ENCODE results near the gene NBR1.
A peak's percentile ranks its signal among the peaks of the same experiment; 100 is the strongest.

The NBR1 gene

GRCh38 chr17:43125133-43125966, 45.7 kb upstream of the NBR1 start, which contains the start of gene BRCA1:
Gene BRCA1, minus strand, starts transcription at chr17:43125364. Its CDS starts 1,268 bp downstream, at chr17:43124096.
- POLR2A ChIA-PET = interaction anchor here (0.5 to 1.6 kb wide), 16 partner anchors 8 to 393 kb away, joined by 3 to 13 read pairs (median 4); partner anchors contain the start of genes ARL4D, BECN1, DHX8 and NBR1
- CTCF ChIA-PET = interaction anchor here (0.7 kb wide), 1 partner anchor 10 kb away, joined by 5 read pairs; no protein-coding TSS in a partner anchor
- H3K4me3 ChIP-seq (ENCODE audit: low read depth, low read length) = peak within 1 kb of the TSS; percentile 75
- H3K4me1 ChIP-seq (ENCODE audit: control insufficient read depth, insufficient read depth, low read length) = peaks cover 4% of the 10 kb centered on the region; the same call in 1 of the 2 replicates
- H3K9me3 ChIP-seq (ENCODE audit: control insufficient read depth, insufficient read depth, low read depth, low read length) = no peaks in the 10 kb centered on the region
- peaks cover 21 to 40% of the 10 kb centered on the region in 2 experiments; a peak in 2 of 3 replicates for H3K36me3 ChIP-seq (ENCODE audit: control insufficient read depth in 2 of 2, insufficient read depth in 1 of 2, low read length in 2 of 2)
- peak within 1 kb of the TSS; percentile 69 for H3K27ac ChIP-seq (ENCODE audit: extremely low read depth, low read depth, low read length)
- no peak for TF ChIP-seq ZNF488 (tag by site-specific recombination; IDR thresholded peaks at IDR 0.05)
- no peak for TF ChIP-seq ZNF350 (tag by site-specific recombination; IDR thresholded peaks at IDR 0.05)
- TF ChIP-seq ZNF514 (tag by site-specific recombination; IDR thresholded peaks at IDR 0.05) = no peak
- TF ChIP-seq ZNF701 (tag by site-specific recombination; IDR thresholded peaks at IDR 0.05) = no peak
- no peak for TF ChIP-seq YY1 (tag by site-specific recombination; IDR thresholded peaks at IDR 0.05)
- peak; percentile 30; the same call in 1 of the 2 replicates for TF ChIP-seq ZNF76 (tag by site-specific recombination; IDR thresholded peaks at IDR 0.05; ENCODE audit: borderline replicate concordance, low read depth)
- TF ChIP-seq ZNF580 (tag by site-specific recombination; IDR thresholded peaks at IDR 0.05) = peak; percentile 66
- TF ChIP-seq ZNF274 (IDR thresholded peaks at IDR 0.05; ENCODE audit: low read length) = no peak
- no peak for TF ChIP-seq ZNF274 (tag by site-specific recombination; IDR thresholded peaks at IDR 0.05; ENCODE audit: borderline replicate concordance)
- TF ChIP-seq ZBTB10 (tag by site-specific recombination; IDR thresholded peaks at IDR 0.05) = 0 out of 2 replicates have a peak, but pooled peaks have one; percentile 57
- TF ChIP-seq REST (tag by site-specific recombination; IDR thresholded peaks at IDR 0.05) = no peak
- no peak for TF ChIP-seq ZNF302 (tag by site-specific recombination; IDR thresholded peaks at IDR 0.05; ENCODE audit: low read depth)
- no peak for TF ChIP-seq ZNF155 (tag by site-specific recombination; IDR thresholded peaks at IDR 0.05)
- peak; percentile 70 for TF ChIP-seq SP3 (tag by site-specific recombination; IDR thresholded peaks at IDR 0.05)
- no peak for TF ChIP-seq MYNN (tag by site-specific recombination; IDR thresholded peaks at IDR 0.05; ENCODE audit: borderline replicate concordance)
- TF ChIP-seq ZNF280D (tag by site-specific recombination; IDR thresholded peaks at IDR 0.05) = no peak
- TF ChIP-seq ZBTB21 (tag by site-specific recombination; IDR thresholded peaks at IDR 0.05) = peak; percentile 95
- no peak for TF ChIP-seq ZNF654 (tag by site-specific recombination; IDR thresholded peaks at IDR 0.05; ENCODE audit: low read depth)
- TF ChIP-seq ZSCAN30 (tag by site-specific recombination; IDR thresholded peaks at IDR 0.05) = peak; percentile 42; the same call in 1 of the 2 replicates
- TF ChIP-seq ZNF548 (tag by site-specific recombination; IDR thresholded peaks at IDR 0.05) = no peak
- 0 out of 2 replicates have a peak, but pooled peaks have one; percentile 15 for TF ChIP-seq OVOL3 (tag by site-specific recombination; IDR thresholded peaks at IDR 0.05)
- TF ChIP-seq ZSCAN4 (tag by site-specific recombination; IDR thresholded peaks at IDR 0.05) = no peak
- TF ChIP-seq ZFP69B (tag by site-specific recombination; IDR thresholded peaks at IDR 0.05) = peak; percentile 13

Data from HEK293 (cell line).